T-helper 17 cell (primary cell): ENCODE results near the gene ARID3C. TPM values are rescaled to one million over a fixed set of nuclear protein-coding genes. Genes with fewer than 3 reads are reported as not detected.

Experiments
- ATAC-seq: fragments of 150-1000 bp; cut with Tn5 transposase; 2 replicates; pipeline ENCODE4 v1.10.0; 2021; ENCODE audit warnings: mild to moderate bottlenecking, moderate library complexity
- DNase-seq, 3 donors: peaks; one replicate each; pipeline versions ENCODE4 v3.0.0 to v3.0.0-alpha.2; 2020 to 2021
- H3K9me3 ChIP-seq: one replicate; pipeline ENCODE4 v1.7.0; 2013; ENCODE audit warnings: low read length, mild to moderate bottlenecking; ENCODE audit not compliant: control insufficient read depth, poor library complexity, severe bottlenecking
- H3K27ac Mint-ChIP-seq: one replicate; pipeline ENCODE4 v1.8.0; 2022; ENCODE audit warnings: mild to moderate bottlenecking, moderate library complexity, mixed read lengths
- H3K27me3 Mint-ChIP-seq: one replicate; pipeline ENCODE4 v1.8.0; 2022; ENCODE audit warnings: mixed read lengths
- H3K36me3 Mint-ChIP-seq: one replicate; pipeline ENCODE4 v1.8.0; 2022; ENCODE audit warnings: low read depth, mixed read lengths
- H3K4me1 Mint-ChIP-seq: one replicate; pipeline ENCODE4 v1.8.0; 2022; ENCODE audit warnings: mild to moderate bottlenecking, mixed read lengths
- H3K4me3 Mint-ChIP-seq: one replicate; pipeline ENCODE4 v1.8.0; 2022; ENCODE audit warnings: mild to moderate bottlenecking, moderate library complexity, mixed read lengths
- total RNA-seq, 4 donors: library from RNA in 2 of 4; stranded (reverse) in 2 of 4; gene quantifications; one replicate each; pipeline ENCODE4 v1.2.3 and lab custom pipeline; 2022 to 2026

ARID3C gene
- total RNA-seq, 2 donors from 2014 or later = 0.27 TPM; not detected in 1

- Mint-ChIP-seq H3K27me3 (peaks cover 78% of the 10 kb centered on the region), H3K36me3 (peaks cover 9% of the 10 kb centered on the region), H3K4me1 (peaks cover 32% of the 10 kb centered on the region), H3K4me3 (peak overlapping the region; percentile 90), H3K27ac (no peak overlapping the region)
- ATAC-seq (peak; percentile 85), DNase-seq (peak; percentile 64 to 76 (median 73))
- H3K9me3 ChIP-seq = no peaks in the 10 kb centered on the region
Observed at GRCh38 chr9:34591248-34591916, 37.5 kb downstream of the ARID3C start.

- peaks cover 80% of the 10 kb centered on the region for H3K27me3 Mint-ChIP-seq
- peak overlapping the region; percentile 90 for H3K4me3 Mint-ChIP-seq
- ATAC-seq (no peak), DNase-seq (no peak)
- no peak overlapping the region for H3K27ac Mint-ChIP-seq
- no peaks in the 10 kb centered on the region for H3K9me3 ChIP-seq
- H3K4me1 Mint-ChIP-seq = peaks cover 31% of the 10 kb centered on the region
- H3K36me3 Mint-ChIP-seq = peaks cover 10% of the 10 kb centered on the region
Observed at GRCh38 chr9:34590381-34591247, 38.3 kb downstream of the ARID3C start.

GRCh38 chr9:34589636-34590380, 39.1 kb downstream of the ARID3C start, which contains the start of gene CNTFR:
CNTFR (minus strand) TSS chr9:34589724; CDS start chr9:34568981, 20,743 bp downstream.
- Mint-ChIP-seq H3K27ac (no peak within 1 kb of the TSS), H3K27me3 (peaks cover 85% of the 10 kb centered on the region), H3K4me1 (peaks cover 31% of the 10 kb centered on the region), H3K4me3 (peak within 1 kb of the TSS; percentile 90), H3K36me3 (peaks cover 10% of the 10 kb centered on the region)
- no peaks in the 10 kb centered on the region for H3K9me3 ChIP-seq
- DNase-seq = no peak
- peak; percentile 26 for ATAC-seq

GRCh38 chr9:34588671-34589635, 39.9 kb downstream of the ARID3C start:
- peaks cover 92% of the 10 kb centered on the region for H3K27me3 Mint-ChIP-seq

GRCh38 chr9:34587271-34587670, 41.6 kb downstream of the ARID3C start:
- peaks cover 11% of the 10 kb centered on the region for H3K36me3 Mint-ChIP-seq
- peaks cover 93% of the 10 kb centered on the region for H3K27me3 Mint-ChIP-seq
- H3K9me3 ChIP-seq = no peaks in the 10 kb centered on the region
- DNase-seq (no peak), ATAC-seq (no peak)
- no peak overlapping the region for H3K27ac Mint-ChIP-seq
- H3K4me1 Mint-ChIP-seq = peaks cover 28% of the 10 kb centered on the region
- H3K4me3 Mint-ChIP-seq = peak overlapping the region; percentile 31

More at GRCh38 chr9:34588671-34589635, 39.9 kb downstream of the ARID3C start:
- no peaks in the 10 kb centered on the region for H3K9me3 ChIP-seq
- peaks cover 33% of the 10 kb centered on the region for H3K4me1 Mint-ChIP-seq
- no peak overlapping the region for H3K27ac Mint-ChIP-seq
- DNase-seq (no peak), ATAC-seq (no peak)
- peak overlapping the region; percentile 88 for H3K4me3 Mint-ChIP-seq
- peaks cover 10% of the 10 kb centered on the region for H3K36me3 Mint-ChIP-seq

GRCh38 chr9:34585946-34586669, 42.8 kb downstream of the ARID3C start:
- DNase-seq = no peak
- Mint-ChIP-seq H3K4me3 (no peak overlapping the region), H3K4me1 (peaks cover 24% of the 10 kb centered on the region), H3K27ac (peak overlapping the region; percentile 66), H3K27me3 (peaks cover 93% of the 10 kb centered on the region), H3K36me3 (peaks cover 12% of the 10 kb centered on the region)
- ATAC-seq = no peak
- H3K9me3 ChIP-seq = no peaks in the 10 kb centered on the region

GRCh38 chr9:34584970-34585369, 43.9 kb downstream of the ARID3C start:
- Mint-ChIP-seq H3K4me3 (no peak overlapping the region), H3K4me1 (peaks cover 17% of the 10 kb centered on the region), H3K27me3 (peaks cover 93% of the 10 kb centered on the region), H3K36me3 (peaks cover 16% of the 10 kb centered on the region), H3K27ac (no peak overlapping the region)
- DNase-seq = no peak
- no peak for ATAC-seq
- H3K9me3 ChIP-seq = no peaks in the 10 kb centered on the region

- Mint-ChIP-seq H3K4me3 (no peak overlapping the region), H3K36me3 (peaks cover 16% of the 10 kb centered on the region), H3K27me3 (peaks cover 95% of the 10 kb centered on the region), H3K27ac (no peak overlapping the region), H3K4me1 (peaks cover 12% of the 10 kb centered on the region)
- DNase-seq (no peak), ATAC-seq (no peak)
- H3K9me3 ChIP-seq = no peaks in the 10 kb centered on the region
Observed at GRCh38 chr9:34582787-34583186, 46.1 kb downstream of the ARID3C start.

GRCh38 chr9:34581318-34581717, 47.5 kb downstream of the ARID3C start:
- peaks cover 23% of the 10 kb centered on the region for H3K36me3 Mint-ChIP-seq
- peaks cover 18% of the 10 kb centered on the region for H3K4me1 Mint-ChIP-seq
- H3K4me3 Mint-ChIP-seq = no peak overlapping the region

GRCh38 chr9:34580358-34580757, 48.5 kb downstream of the ARID3C start:
- Mint-ChIP-seq H3K27me3 (peaks cover 91% of the 10 kb centered on the region), H3K36me3 (peaks cover 26% of the 10 kb centered on the region), H3K27ac (no peak overlapping the region), H3K4me1 (peaks cover 20% of the 10 kb centered on the region), H3K4me3 (no peak overlapping the region)
- ATAC-seq = no peak
- DNase-seq = no peak
- H3K9me3 ChIP-seq = no peaks in the 10 kb centered on the region

More at GRCh38 chr9:34581318-34581717, 47.5 kb downstream of the ARID3C start:
- Mint-ChIP-seq H3K27me3 (peaks cover 93% of the 10 kb centered on the region), H3K27ac (no peak overlapping the region)
- ATAC-seq (no peak), DNase-seq (no peak)
- no peaks in the 10 kb centered on the region for H3K9me3 ChIP-seq

GRCh38 chr9:34579808-34580163, 49.1 kb downstream of the ARID3C start:
- H3K4me3 Mint-ChIP-seq = no peak overlapping the region

More at GRCh38 chr9:34579808-34580163, 49.1 kb downstream of the ARID3C start:
- no peak for ATAC-seq
- peaks cover 26% of the 10 kb centered on the region for H3K36me3 Mint-ChIP-seq
- H3K27me3 Mint-ChIP-seq = peaks cover 91% of the 10 kb centered on the region
- H3K4me1 Mint-ChIP-seq = peaks cover 20% of the 10 kb centered on the region
- no peak for DNase-seq
- no peak overlapping the region for H3K27ac Mint-ChIP-seq
- H3K9me3 ChIP-seq = no peaks in the 10 kb centered on the region
